Neural progenitor cell (in vitro differentiated cells): Measurements from ENCODE around the gene CLSTN2.

ENCODE experiments used
- EZH2phosphoT487 ChIP-seq: fragments of 200-600 bp; sonication (generic); IDR thresholded peaks from 2 replicates; pipeline ENCODE4 v1.6.1; 2017; ENCODE audit warnings: antibody characterized with exemption
- TF ChIP-seq, protein P1 (sequence below): fragments of 200-600 bp; sonication (generic); IDR thresholded peaks from 2 replicates; pipeline ENCODE4 v1.5.1; 2017; ENCODE audit warnings: antibody characterized with exemption, mild to moderate bottlenecking

DNA sequence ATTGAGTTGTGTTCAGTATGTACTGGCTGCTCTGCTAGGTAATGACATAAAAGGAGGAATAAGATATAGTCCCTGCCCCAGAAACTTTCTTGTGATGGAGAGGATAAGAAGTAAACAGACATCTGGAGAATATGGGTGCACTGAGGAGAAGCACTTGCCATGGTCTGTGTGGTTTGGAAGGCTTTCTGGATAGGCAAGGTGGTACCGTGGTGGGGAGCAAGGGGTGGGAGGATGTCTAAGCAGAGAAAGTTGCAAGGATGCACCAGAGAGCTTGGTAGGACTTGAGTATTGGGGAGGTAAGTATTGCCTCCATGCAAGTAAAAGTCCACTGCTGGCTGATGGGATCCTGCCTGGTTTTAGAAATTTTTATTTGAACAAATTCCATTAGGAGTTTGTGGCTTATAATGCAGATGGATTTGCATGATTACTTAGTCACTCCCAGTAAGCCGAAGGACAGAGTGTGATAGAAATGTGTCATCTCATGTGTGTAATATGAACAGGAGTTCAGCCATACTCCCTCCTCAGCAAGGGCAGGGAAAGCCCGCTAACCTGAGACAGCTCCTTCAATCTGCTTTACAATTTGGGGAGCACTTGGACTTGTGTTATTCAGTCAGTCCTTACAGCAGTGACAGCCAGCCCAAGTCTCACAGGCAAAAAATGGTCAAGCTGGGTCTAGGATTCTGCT lies 53.6 kb downstream of the CLSTN2 start:
- TF ChIP-seq, protein P1, sequence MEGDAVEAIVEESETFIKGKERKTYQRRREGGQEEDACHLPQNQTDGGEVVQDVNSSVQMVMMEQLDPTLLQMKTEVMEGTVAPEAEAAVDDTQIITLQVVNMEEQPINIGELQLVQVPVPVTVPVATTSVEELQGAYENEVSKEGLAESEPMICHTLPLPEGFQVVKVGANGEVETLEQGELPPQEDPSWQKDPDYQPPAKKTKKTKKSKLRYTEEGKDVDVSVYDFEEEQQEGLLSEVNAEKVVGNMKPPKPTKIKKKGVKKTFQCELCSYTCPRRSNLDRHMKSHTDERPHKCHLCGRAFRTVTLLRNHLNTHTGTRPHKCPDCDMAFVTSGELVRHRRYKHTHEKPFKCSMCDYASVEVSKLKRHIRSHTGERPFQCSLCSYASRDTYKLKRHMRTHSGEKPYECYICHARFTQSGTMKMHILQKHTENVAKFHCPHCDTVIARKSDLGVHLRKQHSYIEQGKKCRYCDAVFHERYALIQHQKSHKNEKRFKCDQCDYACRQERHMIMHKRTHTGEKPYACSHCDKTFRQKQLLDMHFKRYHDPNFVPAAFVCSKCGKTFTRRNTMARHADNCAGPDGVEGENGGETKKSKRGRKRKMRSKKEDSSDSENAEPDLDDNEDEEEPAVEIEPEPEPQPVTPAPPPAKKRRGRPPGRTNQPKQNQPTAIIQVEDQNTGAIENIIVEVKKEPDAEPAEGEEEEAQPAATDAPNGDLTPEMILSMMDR = no peak
- TF ChIP-seq EZH2phosphoT487 = no peak
